NCI-H1048 (cell line): ENCODE results near the gene FCN1.

ENCODE experiments used
- DNase-seq: peaks from one replicate; lab custom pipeline; 2025; lab: John Stamatoyannopoulos, UW

The FCN1 gene

DNA sequence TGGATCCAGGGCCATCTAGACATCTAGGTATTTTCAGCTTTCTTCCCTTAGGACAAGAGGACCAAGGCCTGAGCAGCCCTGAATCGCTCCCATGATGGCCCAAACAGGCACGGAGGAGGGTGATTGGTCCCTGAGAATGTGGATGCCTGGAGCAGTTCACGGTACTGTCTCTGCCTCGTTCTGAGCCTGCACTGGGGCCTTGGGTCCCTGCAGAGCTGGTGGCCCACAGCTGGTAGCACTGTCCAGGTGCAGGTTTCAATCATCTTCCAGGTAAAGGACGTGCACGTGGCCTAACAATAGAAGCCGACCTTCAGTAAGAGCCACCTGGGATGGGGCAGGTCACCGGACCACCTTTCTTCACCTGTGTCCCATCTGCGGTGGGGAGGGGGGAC is 19.4 kb upstream of the FCN1 start:
- no peak for DNase-seq

DNA sequence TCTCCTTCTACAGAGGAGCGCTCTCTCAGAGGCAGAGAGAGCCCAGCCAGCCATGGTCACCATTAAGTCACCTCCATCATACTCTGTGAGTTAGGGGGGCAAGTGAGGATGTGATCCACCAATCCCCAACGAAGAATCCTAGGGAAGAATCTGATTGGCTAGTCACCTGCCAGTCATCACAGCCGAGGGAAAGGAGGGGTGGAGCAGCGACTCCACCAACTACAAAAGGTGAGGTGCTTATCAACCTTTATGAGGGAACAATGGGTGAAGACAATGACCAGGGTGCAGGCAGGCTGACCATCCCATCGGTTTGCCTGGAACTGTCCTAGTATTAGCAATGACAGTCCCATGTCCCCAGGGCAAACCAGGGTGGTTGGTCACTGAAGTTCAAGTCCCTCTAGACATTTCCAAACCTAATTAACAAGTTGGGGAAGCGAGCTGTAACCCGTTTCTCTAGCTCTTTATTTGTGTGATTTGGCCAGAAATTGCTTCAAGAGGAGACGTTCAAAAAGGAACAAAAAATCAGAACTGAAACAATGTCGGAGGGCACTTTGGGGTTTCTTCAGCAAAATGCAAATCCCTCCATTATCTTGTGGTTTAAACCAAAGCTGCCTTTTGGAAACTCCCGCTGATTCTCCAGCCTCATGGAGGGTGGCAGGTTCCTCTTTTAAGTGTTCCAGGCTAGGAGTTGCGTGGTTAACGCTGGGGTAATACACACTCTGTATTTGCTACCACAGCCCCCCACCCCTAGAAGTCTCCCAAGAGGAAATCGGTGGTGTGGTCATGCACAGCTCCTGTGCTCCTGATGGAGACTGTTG is 18.8 kb upstream of the FCN1 start:
- no peak for DNase-seq

DNA sequence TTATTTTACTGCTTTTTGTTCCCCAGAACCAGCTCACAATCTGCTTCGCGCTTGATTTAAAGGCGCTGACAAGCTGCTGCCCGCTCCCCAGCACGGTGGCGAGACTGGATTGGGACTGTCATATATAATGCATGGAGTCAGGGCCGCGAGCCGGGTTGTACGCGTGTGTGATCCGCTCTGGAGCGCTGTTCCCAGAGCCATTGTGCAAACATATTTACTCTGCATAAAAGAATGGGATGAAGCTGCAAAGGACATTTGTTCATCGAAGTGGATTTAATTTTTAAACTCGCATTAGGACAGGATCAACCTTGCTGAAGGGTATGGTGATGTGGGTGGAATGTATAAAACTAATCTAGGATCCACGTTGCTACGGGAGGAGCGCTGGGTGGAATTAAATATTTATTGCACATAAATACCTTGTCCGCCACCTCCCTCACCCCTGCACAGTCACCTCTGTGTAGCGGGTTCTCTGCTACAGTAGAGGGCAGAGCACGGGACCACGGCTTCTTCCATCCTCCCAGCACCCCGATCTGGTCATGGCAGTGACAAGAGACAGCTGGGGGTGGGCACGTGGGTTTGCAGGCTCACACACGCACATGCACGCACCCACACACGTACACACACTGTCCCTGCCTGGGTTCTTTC is 18.1 kb upstream of the FCN1 start:
- DNase-seq = no peak

DNA sequence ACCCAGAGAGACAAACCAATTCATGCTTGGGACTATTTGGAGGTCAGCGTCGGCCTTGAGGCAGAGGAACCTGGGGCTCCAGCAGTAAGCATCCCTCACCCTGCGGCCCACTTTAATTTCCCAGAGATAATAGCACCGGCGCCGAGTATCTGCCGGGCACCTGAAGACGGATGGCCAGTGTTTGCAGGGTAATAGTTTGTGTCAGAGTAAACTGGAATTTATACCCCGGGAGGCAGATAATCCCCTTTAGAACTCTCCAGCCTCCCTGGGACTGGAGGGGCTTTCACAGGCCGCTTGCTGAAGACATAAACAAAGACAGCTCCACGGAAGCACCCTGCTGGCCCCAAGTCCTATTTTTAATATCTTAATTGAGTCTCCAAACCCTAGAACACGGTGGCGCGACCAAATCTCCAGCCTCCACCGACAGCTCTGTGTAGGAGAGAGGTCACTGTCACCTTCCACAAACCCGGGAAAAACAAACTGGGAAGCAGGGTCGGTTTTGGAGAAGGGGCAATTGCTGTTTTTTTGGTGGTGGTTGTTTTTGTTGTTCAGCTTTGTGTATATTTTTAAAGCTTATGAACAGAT is 17.4 kb upstream of the FCN1 start:
- no peak for DNase-seq

DNA sequence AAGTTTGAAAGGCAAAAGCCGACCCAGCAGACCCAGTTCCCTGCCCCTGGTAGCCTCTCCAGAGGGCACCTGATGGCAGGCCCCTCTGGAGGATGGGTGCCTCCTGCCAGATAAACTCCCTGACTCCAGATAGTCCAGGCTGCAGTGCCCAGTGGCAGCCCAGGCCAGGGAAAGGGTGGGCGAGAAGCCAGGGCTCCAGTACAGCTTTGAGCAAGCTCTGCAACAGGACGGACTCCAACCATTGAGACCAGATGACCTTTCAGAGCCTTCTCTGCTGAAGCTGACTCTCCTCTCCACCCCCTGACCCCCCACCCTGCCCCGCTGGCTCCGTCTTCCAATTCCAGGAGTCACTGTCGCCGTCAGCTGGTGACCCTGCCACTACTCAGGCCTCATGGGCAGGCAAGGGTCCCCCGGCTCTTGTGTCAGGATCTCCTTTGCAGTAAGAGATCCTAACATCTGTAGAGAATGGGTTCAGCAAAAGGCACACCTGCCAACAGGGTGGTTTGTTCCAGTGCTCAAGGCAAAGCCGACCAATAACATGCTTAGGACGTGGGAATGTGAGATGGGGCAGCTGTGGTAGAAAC is 15.5 kb upstream of the FCN1 start:
- DNase-seq = no peak

DNA sequence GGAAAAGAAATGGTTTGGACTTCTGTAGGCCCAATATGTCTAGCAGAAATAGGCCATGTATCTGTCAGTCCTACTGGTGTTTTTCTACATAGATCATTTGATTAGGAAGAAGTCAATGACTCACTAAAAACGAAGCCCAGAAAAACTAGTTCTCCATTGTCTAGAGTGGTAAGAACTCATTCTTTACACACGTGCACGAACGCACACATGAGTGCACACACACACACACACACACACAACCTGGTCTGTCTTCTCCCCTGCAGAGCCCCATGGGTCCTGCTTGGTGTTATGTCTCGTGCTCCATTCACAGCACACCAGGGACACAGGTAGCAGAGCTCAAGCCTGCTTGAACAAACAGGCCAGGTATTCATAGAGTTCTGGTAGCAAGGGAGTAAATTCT is 14.9 kb upstream of the FCN1 start:
- DNase-seq = no peak

DNA sequence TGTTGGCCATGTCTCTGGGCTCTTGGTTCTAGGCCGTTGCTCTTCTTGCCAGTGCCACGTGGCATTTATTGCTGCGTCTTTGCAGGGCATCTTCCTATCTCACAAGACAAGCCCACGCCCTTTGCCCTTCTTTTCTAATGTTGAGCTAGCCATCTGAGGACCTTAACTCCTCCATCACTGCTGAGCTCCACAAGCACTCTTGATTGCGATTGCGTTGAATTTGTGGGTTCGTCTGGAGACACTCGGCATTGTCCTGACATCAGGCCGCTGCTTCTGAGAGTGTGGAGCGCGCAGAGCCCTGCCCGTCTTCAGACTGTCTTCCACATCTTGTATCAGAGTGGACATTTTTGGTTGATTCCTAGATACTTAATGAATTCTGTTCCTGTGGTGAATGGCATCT is 14.5 kb upstream of the FCN1 start:
- no peak for DNase-seq

DNA sequence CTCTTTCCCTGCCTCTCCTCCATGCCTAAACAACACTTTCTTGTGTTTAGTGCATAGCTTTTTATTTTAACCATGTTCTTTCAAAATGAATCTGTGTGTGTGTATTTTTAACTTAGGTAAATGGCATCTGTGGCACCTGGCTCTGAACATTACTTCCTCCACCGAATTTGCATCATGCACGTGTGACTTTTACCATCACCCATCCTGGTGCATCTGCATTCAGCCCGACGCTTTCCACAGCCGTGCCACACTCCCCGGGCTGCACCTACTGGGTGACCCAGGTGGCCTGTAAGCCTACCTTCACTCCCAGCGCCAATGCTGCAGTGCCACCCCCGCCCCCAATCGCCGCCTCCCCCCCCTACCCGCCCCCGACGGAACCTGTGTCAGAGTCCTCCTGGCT is 12.7 kb upstream of the FCN1 start:
- DNase-seq = no peak

DNA sequence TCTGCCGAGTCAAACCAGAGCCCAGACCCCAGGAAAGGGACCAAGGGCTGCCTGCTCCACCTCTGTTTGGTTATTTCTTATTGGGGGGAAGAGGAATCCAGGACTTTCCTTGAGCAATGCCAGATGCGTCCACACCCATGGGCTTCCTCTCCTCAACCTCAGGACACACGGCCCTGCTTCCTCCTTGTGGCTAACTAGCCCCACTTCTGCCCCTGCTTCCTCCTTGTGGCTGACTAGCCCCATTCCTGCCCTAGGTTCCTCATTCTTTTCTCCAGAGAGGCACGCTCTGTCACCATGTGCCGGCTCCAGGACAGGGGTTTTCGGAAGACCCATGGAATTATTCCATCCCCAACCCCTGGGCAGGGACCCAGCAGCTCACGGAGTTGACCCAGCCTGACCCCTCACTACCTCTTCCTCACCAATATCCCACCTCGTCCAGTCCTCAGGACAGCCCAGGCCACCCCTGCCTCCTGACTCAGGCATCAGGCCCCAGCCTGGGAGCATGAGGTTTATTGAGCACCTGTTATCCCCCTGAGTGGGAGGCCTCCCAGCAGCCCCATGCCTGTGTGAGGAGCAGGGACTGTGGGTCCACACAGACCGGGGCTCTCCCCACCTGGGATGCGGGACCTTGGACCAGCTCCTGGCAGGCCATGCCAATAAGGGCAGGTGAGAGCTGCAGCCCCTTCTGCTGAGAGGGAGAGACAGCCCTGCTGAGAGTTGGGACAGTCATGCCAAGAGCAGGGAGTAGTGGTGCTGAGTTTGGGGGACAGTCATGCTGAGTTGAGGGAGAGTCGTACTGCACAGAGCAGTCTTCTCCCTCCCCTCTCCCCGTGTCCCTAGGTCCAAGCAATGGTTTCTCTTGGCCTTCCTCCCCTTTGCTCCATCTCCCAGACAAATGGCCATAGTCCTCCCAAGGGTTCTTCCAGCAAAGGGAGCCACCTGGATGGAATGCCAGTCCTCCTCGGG is 11.8 kb upstream of the FCN1 start:
- DNase-seq = no peak

DNA sequence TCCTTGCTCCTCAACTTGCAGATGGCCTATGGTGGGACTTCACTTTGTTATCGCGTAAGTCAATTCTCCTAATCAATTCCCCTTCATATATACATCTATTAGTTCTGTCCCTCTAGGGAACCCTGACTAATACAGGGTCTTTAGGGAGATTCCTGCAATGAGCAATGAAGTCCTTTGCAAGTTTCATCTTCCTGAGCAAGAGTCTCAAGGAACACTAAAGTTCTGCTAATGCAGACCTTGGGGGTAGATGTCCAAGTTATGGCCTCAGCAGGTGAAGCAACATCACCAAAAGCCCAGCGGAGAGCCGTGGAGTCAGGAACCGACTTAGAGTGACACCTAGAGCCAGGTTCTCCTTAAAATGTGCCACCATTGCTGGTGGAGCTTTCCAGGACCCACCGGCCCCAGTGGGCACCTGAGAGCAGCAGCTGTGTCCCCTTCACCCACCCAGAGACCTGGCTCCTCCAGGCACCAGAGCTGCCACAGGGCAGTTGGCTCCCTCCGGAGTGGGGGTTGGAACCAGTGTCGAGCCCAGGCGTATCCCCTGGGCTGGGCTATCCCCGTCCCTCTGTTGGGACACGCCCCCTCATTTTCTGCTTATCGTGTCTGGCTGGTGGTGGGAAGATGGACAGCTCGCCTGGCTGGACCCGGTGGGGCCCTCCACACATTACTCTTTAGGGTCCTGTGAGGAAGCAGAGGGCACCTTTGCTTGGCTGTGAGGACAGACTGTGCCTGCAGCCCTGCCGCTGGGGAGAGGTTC is 10.9 kb upstream of the FCN1 start:
- DNase-seq = no peak

DNA sequence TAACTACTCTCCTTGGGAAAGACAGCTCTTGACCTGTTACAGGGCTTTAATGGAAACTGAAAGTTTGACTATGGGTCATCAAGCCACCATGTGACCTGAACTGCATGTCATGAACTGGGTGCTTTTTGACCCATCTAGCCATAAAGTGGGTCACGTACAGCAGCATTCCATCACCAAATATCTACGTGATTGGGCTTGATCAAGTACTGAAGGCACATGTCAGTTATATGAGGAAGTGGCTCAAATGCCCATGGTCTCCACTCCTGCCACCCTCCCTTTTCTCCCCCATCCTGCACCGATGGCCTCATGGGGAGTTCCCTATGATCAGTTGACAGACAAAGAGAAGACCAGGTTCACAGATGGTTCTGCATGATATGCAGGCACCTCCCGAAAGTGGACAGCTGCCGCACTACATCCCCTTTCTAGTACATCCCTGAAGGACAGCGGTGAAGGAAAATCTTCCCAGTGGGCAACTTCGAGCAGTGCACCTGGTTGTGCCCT is 7.3 kb upstream of the FCN1 start:
- no peak for DNase-seq

DNA sequence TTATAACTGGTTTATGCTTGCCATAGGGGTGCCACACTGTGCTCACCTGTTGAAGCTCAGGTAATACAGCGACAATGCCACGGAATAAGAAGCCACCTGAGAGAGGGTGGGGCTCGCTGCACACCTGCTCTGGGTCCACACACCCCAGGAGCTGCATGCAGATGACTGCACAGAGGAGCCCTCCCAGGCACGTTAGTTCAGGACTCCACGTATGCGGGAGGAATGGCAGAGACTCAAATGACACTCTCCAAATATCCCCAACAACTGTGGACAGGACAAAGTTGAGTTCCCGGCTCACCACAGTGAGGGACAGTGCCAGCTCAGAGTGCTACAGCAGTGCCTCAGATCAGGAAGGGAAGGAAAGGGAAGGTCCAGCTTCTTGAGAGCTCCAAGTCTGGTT is 5.8 kb upstream of the FCN1 start:
- no peak for DNase-seq

DNA sequence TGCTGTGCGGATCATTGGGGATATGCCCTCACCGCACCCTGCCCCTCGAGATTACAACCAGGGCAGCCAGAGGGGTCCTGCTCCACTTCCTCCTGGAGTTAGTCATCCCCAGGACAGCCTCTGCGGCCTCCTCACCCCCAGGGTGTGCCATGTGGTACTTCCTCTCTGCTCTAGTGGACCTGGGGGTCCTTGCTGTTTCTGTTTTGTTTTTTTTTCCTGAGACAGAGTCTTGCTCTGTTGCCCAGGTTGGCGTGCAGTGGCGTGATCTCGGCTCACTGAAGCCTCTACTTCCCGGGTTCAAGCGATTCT is 5.2 kb upstream of the FCN1 start:
- DNase-seq = no peak

DNA sequence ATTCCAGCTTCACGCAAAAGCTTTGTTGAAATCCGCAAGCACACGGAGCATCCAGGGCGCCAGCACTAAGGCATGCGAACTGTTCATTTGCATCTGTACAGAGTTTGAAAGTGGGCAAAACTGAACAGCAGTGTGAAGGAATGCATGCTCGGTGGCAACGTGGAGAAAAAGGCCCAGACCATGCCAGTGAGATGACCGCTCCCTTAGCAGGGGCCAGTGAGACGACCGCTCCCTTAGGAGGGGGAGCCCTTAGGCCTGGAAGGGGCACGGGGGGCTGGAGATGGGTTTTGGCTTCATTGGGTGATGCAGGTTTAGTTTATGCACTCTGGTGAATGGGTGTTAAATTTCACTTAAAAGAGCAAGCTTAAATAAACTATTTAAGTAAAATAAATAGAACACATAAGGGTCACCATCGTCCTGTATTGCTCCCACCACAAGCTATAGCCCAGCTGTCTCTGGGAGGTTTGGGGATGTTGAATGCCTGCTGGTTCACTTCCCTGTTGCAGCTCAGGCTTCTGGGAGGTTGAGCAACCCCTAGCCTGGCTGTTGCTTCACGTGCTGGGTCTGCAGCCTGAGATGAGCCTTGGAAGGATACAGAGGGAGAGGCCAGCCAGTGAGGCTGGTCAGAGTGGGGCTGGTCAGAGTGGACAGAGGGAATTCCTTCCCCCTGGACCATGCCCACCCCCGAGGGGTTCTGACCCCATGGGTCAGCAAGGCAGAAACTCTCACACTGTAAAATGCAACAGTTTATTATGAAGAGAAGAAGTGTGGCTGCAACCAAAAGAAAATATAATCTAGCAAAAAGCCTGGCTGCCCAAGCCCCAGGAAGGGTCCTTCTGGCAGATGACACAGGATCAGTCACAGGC is 4.6 kb upstream of the FCN1 start:
- DNase-seq = no peak

DNA sequence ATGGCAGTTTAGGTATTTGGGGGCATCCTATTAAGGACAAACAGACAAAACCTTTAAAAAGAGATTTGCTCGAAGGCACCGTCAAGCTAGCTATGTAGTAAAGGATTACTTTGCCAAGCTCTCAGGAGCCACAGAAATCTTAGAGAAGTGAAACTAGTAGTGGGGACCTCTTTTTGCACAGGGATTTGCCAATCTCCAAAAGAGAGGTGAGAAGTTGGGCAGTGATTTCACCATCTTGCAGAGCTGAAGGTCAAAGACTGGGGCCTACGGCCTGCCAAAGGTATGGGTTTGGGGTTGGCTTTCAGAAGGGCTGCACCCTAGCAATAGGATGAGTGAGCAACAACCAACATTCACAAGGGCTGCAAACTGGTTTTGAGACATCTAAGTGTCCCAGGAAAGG is 1.6 kb upstream of the FCN1 start:
- DNase-seq = no peak

DNA sequence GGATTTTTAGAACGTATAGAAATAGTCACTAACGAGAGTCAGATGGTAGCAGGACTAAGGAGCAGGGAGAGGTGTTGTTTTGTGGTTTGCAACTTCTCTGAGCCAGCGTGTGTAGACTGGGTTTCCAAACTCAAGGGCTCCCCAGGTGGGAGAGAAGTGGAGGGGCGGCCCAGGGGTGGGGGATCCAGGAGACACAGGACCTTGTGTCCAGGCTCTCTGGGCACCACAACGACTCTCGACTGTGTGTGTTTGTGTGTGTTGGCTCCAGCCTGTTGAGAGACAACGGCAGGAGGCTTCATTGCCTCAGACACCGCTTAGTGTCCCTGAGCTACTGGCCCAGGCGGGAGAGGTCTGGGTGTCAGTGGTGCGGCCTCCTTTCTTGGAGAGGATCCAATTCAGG is 934 bp upstream of the FCN1 start:
- DNase-seq = no peak

DNA sequence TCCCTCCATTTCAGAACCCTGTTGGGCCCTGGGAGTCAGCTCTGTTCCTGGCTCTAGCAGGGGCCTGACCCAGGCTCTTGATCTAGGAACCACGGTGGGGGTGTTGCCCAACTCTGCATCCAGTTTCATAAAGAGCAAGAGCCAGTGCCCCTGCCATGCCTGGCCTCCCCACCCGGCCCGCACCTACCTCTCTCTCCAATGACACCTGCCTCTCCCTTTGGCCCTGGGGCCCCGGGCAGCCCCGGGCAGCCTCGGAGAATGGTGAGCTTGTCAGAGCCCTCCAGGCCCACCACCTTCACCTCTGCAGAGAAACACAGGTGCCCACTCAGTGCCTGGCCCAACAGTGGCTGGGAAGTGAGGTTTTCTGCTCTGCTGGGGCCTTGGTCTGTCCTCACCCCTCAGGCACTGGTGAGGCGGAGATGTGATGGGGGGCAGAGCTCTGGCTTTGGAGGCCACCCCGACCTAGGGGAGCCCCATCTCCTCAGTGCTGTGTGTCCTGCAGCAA is 1.5 kb downstream of the FCN1 start:
- no peak for DNase-seq

DNA sequence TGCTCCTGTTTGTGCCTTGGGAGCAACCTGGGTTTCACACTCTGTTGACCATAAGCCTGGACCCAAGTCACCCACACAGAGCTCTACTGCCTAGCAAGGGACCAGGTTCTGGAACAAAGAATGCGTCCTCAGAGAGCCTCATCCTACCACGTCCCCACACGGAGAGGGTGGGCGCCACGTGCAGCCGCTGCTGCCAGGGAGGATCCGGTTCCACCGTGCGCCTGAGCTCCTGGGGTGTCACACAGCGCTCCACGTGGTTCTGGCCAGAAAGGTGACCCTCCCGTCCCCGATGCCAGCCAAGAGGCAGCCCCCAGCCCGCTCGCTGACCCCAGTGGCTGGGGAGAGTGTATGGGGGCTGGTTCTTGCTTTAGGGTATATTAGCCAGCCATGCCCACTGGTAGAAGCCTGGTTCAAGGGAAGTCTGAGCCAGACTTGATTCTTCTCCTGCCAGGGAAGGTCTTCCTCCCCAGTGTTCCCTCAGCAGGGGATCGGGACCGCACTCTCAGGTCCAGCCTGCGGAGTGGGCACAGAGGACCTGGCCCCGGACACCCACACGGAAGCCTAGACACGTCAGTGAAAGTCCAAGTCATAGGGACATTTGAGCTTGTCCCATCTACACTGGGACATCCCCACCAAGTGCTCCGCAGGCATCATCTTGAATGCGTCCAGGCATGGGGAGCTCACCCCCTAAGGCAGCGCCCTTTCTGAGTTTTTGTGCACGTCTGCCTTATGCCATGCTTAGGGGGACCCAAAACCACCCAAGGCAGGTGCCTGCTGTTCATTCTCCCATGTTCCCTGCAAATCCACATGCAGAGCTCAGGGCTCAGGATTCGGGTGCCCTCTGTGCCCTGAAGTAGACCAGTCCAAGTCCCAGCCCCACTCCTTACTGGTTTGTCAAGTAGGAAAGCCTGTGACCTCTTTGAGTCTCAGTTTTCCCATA is 2.4 kb downstream of the FCN1 start:
- DNase-seq = no peak

DNA sequence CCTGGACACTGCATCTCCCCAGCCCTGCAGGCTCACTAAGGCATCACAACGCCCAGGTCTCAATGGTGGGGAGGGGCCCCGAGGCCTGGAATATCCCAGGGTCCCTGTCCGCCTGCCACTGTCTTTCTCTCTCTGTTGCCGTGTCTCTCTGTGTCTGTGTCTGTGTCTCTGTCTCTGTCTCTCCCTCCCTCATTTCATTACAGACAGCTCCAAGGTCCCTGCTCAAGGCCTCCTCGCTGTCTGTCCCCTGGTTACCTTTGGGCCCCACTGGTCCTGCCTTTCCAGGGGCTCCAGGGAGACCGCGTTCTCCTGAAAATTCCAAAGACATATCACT is 3.2 kb downstream of the FCN1 start:
- DNase-seq = no peak
